Keratinocyte (primary cell): ENCODE results near the gene KLRF1. TPM values are rescaled to one million over a fixed set of nuclear protein-coding genes. Genes with fewer than 3 reads are reported as not detected.

ENCODE experiments used
- DNase-seq: peaks from one replicate; pipeline ENCODE4 v3.0.0-alpha.2; 2011; ENCODE audit warnings: low read depth, missing footprints, low spot score
- FAIRE-seq: peaks from 2 replicates; lab custom pipeline; 2011; peaks lifted over from hg19 to GRCh38; lab: Jason Lieb, UNC
- H2AFZ ChIP-seq: 2 replicates; pipeline ENCODE4 v1.6.0; 2012; ENCODE audit warnings: low read length, control low read depth, inconsistent platforms; ENCODE audit not compliant: control insufficient read depth
- H3K27ac ChIP-seq: 2 replicates; pipeline ENCODE4 v1.5.1; 2011; ENCODE audit warnings: low read length; ENCODE audit not compliant: control insufficient read depth, insufficient read depth
- H3K27me3 ChIP-seq: 3 replicates; pipeline ENCODE4 v1.6.0; 2011; ENCODE audit warnings: low read length; ENCODE audit not compliant: control insufficient read depth, insufficient read depth; ENCODE audit errors: extremely low read depth
- H3K36me3 ChIP-seq, 2 experiments: 2 replicates in 1 of 2; 3 replicates in 1 of 2; pipeline ENCODE4 v1.5.1; 2011; ENCODE audit warnings: low read length in 2 of 2, mild to moderate bottlenecking in 1 of 2; ENCODE audit not compliant: control insufficient read depth in 2 of 2, insufficient read depth in 2 of 2; ENCODE audit errors: extremely low read depth in 1 of 2
- H3K4me1 ChIP-seq: 3 replicates; pipeline ENCODE4 v1.5.1; 2011; ENCODE audit warnings: low read length; ENCODE audit not compliant: control insufficient read depth, insufficient read depth; ENCODE audit errors: extremely low read depth
- H3K4me2 ChIP-seq: 3 replicates; pipeline ENCODE4 v1.6.0; 2011; ENCODE audit warnings: low read depth, low read length; ENCODE audit not compliant: control insufficient read depth, insufficient read depth; ENCODE audit errors: extremely low read depth
- H3K4me3 ChIP-seq, 3 experiments: fragments of 200-600 bp in 1 of 3; sonication (generic) in 1 of 3; 2 replicates in 2 of 3; 3 replicates in 1 of 3; pipeline ENCODE4 v1.5.1; 2011 to 2016; ENCODE audit warnings: low read length in 3 of 3, mild to moderate bottlenecking in 3 of 3, control low read depth in 2 of 3, inconsistent platforms in 1 of 3, low read depth in 1 of 3, mixed read lengths in 1 of 3, mixed run types in 1 of 3, moderate library complexity in 1 of 3; ENCODE audit not compliant: control insufficient read depth in 2 of 3, insufficient read depth in 2 of 3; ENCODE audit errors: extremely low read depth in 1 of 3
- H3K79me2 ChIP-seq: 2 replicates; pipeline ENCODE4 v1.6.0; 2012; ENCODE audit warnings: low read length; ENCODE audit not compliant: control insufficient read depth, insufficient read depth
- H3K9ac ChIP-seq: 3 replicates; pipeline ENCODE4 v1.6.0; 2011; ENCODE audit warnings: low read length; ENCODE audit not compliant: control insufficient read depth, insufficient read depth; ENCODE audit errors: extremely low read depth
- H3K9me1 ChIP-seq: 3 replicates; pipeline ENCODE4 v1.6.0; 2011; ENCODE audit warnings: low read length; ENCODE audit not compliant: control insufficient read depth, insufficient read depth; ENCODE audit errors: extremely low read depth
- H3K9me3 ChIP-seq: 2 replicates; pipeline ENCODE4 v1.5.1; 2012; ENCODE audit warnings: low read depth, low read length; ENCODE audit not compliant: control insufficient read depth
- H4K20me1 ChIP-seq: 3 replicates; pipeline ENCODE4 v1.6.0; 2011; ENCODE audit warnings: low read length; ENCODE audit not compliant: control insufficient read depth, insufficient read depth; ENCODE audit errors: extremely low read depth
- CTCF ChIP-seq, 3 experiments: IDR thresholded peaks in 1 of 3; conservative IDR thresholded peaks in 1 of 3; optimal IDR thresholded peaks in 1 of 3; 2 replicates in 2 of 3; 3 replicates in 1 of 3; pipeline versions ENCODE3 to v1.5.1; 2011; ENCODE audit warnings: low read length in 3 of 3, mild to moderate bottlenecking in 3 of 3, moderate library complexity in 2 of 3, control low read depth in 1 of 3, inconsistent platforms in 1 of 3; ENCODE audit not compliant: insufficient read depth in 2 of 3; ENCODE audit errors: extremely low read depth in 1 of 3
- EZH2 ChIP-seq: IDR thresholded peaks from one replicate; pipeline ENCODE4 v1.6.1; 2012; ENCODE audit warnings: inconsistent platforms, mild to moderate bottlenecking, low read length, moderate library complexity
- dilution Hi-C: fragments of 300-500 bp; cut with MboI; formaldehyde crosslinking; loops from one replicate; pipeline ENCODE4 v1.7.0; 2020; ENCODE audit warnings: low sequenced_read_pairs; ENCODE audit not compliant: extremely low pct_ligation_motif_present
- polyA plus RNA-seq, 5 experiments: library from polyadenylated mRNA; depleted of rRNA in 3 of 5; stranded (reverse) in 3 of 5; stranded (forward) in 1 of 5; unstranded in 1 of 5; fragments of >200 nt; gene quantifications; 1 replicate in 1 of 5; 2 replicates in 3 of 5; 3 replicates in 1 of 5; pipeline versions ENCODE4 v1.2.1 to v1.2.3, GENCODE V29; 2011 to 2012; ENCODE audit warnings: missing spikeins in 2 of 5, low read depth in 1 of 5, low replicate concordance in 1 of 5

The KLRF1 gene
- polyA plus RNA-seq, 1 donor (not counting 4 experiments of a cell fraction or from before 2014, with no cell fraction given): 0.12 TPM

GRCh38 chr12:9792961-9793617 is 34.2 kb upstream of the KLRF1 start:
- H3K79me2 ChIP-seq: no peaks in the 10 kb centered on the region
- H3K27me3 ChIP-seq: no peaks in the 10 kb centered on the region
- dilution Hi-C loops: no loop called here
- H4K20me1 ChIP-seq: no peaks in the 10 kb centered on the region
- no peak overlapping the region for H3K9ac ChIP-seq
- no peak for FAIRE-seq
- no peak overlapping the region for H3K4me3 ChIP-seq
- no peak overlapping the region for H3K4me2 ChIP-seq
- no peak overlapping the region for H3K27ac ChIP-seq
- H3K36me3 ChIP-seq: no peaks in the 10 kb centered on the region
- no peaks in the 10 kb centered on the region for H3K9me3 ChIP-seq
- no peak for DNase-seq
- H3K9me1 ChIP-seq: no peaks in the 10 kb centered on the region
- no peak overlapping the region for H2AFZ ChIP-seq
- no peak for TF ChIP-seq CTCF (optimal IDR thresholded peaks at IDR 0.05 in 1 of 3, IDR thresholded peaks at IDR 0.05 in 1 of 3, conservative IDR thresholded peaks at IDR 0.05 in 1 of 3; ENCODE audit: extremely low read depth in 1 of 3, insufficient read depth in 2 of 3, low read length in 3 of 3)
- TF ChIP-seq EZH2: no peak
- H3K4me1 ChIP-seq: no peaks in the 10 kb centered on the region

- H3K36me3 ChIP-seq: no peaks in the 10 kb centered on the region
- no peak overlapping the region for H3K9ac ChIP-seq
- FAIRE-seq (no peak), DNase-seq (no peak)
- dilution Hi-C loops: no loop called here
- H3K27ac ChIP-seq: no peak overlapping the region
- H2AFZ ChIP-seq: no peak overlapping the region
- no peaks in the 10 kb centered on the region for H3K9me1 ChIP-seq
- no peaks in the 10 kb centered on the region for H3K4me1 ChIP-seq
- TF ChIP-seq CTCF (optimal IDR thresholded peaks at IDR 0.05 in 1 of 3, IDR thresholded peaks at IDR 0.05 in 1 of 3, conservative IDR thresholded peaks at IDR 0.05 in 1 of 3; ENCODE audit: extremely low read depth in 1 of 3, insufficient read depth in 2 of 3, low read length in 3 of 3) (no peak), EZH2 (no peak)
- H3K27me3 ChIP-seq: no peaks in the 10 kb centered on the region
- H3K4me2 ChIP-seq: no peak overlapping the region
- H3K9me3 ChIP-seq: no peaks in the 10 kb centered on the region
- no peaks in the 10 kb centered on the region for H3K79me2 ChIP-seq
- no peak overlapping the region for H3K4me3 ChIP-seq
- no peaks in the 10 kb centered on the region for H4K20me1 ChIP-seq
These were observed 33.4 kb upstream of the KLRF1 start for GRCh38 chr12:9793779-9794395.
